ENCODE measurements around the gene IKBIP. TPM values are rescaled to one million over a fixed set of nuclear protein-coding genes. Genes with fewer than 3 reads are reported as not detected.

IKBIP gene
- total and polyA plus RNA-seq, 2 donors (not counting 1 experiment from before 2014, with no cell fraction given) = 1.7 to 12.0 TPM

DNA sequence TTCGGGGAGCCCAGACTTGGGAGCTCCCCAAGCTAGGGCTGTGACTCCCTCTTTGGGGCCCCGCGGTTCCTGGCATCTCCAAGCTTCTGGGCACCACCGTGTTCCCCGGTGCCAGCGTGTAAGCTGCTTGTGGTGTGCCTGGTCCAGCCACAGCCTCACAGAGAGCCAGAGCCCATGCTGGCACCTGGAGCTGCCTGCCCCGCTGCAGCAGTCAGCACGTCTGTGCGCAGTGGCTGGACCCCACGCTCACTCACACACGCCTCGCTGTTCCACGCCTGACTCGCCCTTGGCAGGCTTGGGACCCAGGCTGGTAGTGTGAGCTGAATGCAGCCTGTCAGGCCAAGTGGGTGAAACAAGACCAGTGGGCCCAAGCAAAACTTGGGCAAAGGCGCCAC is 35.0 kb upstream of the IKBIP start:
- ChIA-PET POLR2A (no interaction called here), CTCF (interaction anchor here (0.7 to 1.0 kb wide), 3 partner anchors 73 to 112 kb away, joined by 3 read pairs; no protein-coding TSS in a partner anchor)
- DNase-seq (no peak), ATAC-seq (ENCODE audit: low read depth) (no peak)
- Histone ChIP-seq H3K27ac (ENCODE audit: low read length in 2 of 2) (no peak overlapping the region), H4K20me1 (ENCODE audit: control insufficient read depth, insufficient read depth, low read length, poor library complexity, severe bottlenecking) (no peaks in the 10 kb centered on the region), H3K4me3 (ENCODE audit: control extremely low read depth in 1 of 5, extremely low read depth in 1 of 5, insufficient read depth in 1 of 5, low read depth in 2 of 5, low read length in 4 of 5) (no peak overlapping the region), H3K4me1 (ENCODE audit: control insufficient read depth in 2 of 2, insufficient read depth in 2 of 2, low read length in 2 of 2) (no peaks in the 10 kb centered on the region), H3K27me3 (replicated peaks in 1 of 4; ENCODE audit: control extremely low read depth in 1 of 4, control insufficient read depth in 3 of 4, insufficient read depth in 4 of 4, low read length in 3 of 4) (no peaks in the 10 kb centered on the region), H3K9me3 (ENCODE audit: control extremely low read depth in 1 of 3, control insufficient read depth in 2 of 3, insufficient read depth in 1 of 3, low read length in 2 of 3) (no peaks in the 10 kb centered on the region), H2AFZ (ENCODE audit: insufficient read depth, low read depth, low read length, poor library complexity, severe bottlenecking) (no peak overlapping the region), H3K4me2 (replicated peaks; ENCODE audit: low read depth, low read length, poor library complexity, severe bottlenecking) (no peak overlapping the region), H3K9ac (ENCODE audit: low read length) (no peak overlapping the region), H3K79me2 (ENCODE audit: control insufficient read depth, insufficient read depth, low read length) (no peaks in the 10 kb centered on the region), H3K36me3 (replicated peaks in 1 of 2; ENCODE audit: control extremely low read depth in 1 of 2, control insufficient read depth in 1 of 2, extremely low read depth in 1 of 2, insufficient read depth in 2 of 2, low read length in 1 of 2) (peaks cover 14 to 50% of the 10 kb centered on the region in 2 experiments)
- Mint-ChIP-seq H3K4me1 (no peaks in the 10 kb centered on the region), H3K9me3 (ENCODE audit: insufficient read depth) (no peaks in the 10 kb centered on the region), H3K27me3 (no peaks in the 10 kb centered on the region), H3K4me3 (no peak overlapping the region), H3K27ac (no peak overlapping the region)
- TF ChIP-seq EZH2 (IDR thresholded peaks at IDR 0.05; ENCODE audit: borderline replicate concordance, insufficient read depth, low read depth, low read length, poor library complexity, severe bottlenecking) = no peak
- TF ChIP-seq, protein P1, sequence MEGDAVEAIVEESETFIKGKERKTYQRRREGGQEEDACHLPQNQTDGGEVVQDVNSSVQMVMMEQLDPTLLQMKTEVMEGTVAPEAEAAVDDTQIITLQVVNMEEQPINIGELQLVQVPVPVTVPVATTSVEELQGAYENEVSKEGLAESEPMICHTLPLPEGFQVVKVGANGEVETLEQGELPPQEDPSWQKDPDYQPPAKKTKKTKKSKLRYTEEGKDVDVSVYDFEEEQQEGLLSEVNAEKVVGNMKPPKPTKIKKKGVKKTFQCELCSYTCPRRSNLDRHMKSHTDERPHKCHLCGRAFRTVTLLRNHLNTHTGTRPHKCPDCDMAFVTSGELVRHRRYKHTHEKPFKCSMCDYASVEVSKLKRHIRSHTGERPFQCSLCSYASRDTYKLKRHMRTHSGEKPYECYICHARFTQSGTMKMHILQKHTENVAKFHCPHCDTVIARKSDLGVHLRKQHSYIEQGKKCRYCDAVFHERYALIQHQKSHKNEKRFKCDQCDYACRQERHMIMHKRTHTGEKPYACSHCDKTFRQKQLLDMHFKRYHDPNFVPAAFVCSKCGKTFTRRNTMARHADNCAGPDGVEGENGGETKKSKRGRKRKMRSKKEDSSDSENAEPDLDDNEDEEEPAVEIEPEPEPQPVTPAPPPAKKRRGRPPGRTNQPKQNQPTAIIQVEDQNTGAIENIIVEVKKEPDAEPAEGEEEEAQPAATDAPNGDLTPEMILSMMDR (IDR thresholded peaks at IDR 0.05) = no peak
- 97% methylated on average over 14 of the region's 15 CpGs for WGBS (ENCODE audit: insufficient coverage)
- intact Hi-C loops (cut with micrococcal nuclease) = no loop called here

DNA sequence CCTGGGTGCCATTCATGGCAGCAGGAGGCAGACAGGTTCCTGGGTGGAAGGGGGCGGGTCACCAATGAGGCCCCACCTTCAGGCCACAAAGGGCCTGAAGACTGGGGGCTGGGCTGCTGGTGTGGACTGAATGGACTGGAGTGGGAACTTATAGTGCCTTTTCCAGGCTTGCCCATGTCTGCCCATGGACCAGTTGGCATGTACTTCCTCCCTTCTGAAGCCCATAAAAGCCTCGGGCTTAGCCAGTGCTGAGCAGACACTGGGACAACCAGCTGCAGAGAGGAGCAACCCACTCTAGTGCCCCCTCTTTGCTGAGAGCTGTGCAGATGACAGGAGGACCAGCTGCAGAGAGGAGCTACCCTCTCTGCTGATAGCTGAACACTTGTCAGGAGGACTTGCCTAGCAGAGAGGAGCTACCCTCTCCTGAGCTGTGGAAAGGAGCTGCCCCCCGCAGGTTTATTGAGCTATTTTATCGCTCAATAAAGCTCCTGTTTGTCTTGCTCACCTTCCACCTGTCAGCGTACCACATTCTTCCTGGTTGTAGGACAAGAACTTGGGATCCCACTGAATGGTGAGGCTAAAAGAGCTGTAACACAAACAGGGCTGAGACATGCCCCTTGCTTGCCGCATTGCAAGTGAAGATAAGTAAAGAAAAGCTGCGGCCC is 34.5 kb upstream of the IKBIP start:
- CTCF ChIA-PET = interaction anchor here (0.5 to 1.0 kb wide), 3 partner anchors 48 to 112 kb away, joined by 3 to 4 read pairs (median 3); no protein-coding TSS in a partner anchor
- H3K27me3 ChIP-seq (replicated peaks in 1 of 4; ENCODE audit: control extremely low read depth in 1 of 4, control insufficient read depth in 3 of 4, insufficient read depth in 4 of 4, low read length in 3 of 4) = no peaks in the 10 kb centered on the region
- no peak overlapping the region for H3K27ac ChIP-seq (ENCODE audit: low read length in 2 of 2)
- 97% methylated on average over 7 of the region's 7 CpGs for WGBS (ENCODE audit: insufficient coverage)
- no peaks in the 10 kb centered on the region for H4K20me1 ChIP-seq (ENCODE audit: control insufficient read depth, insufficient read depth, low read length, poor library complexity, severe bottlenecking)
- no peaks in the 10 kb centered on the region for H3K9me3 ChIP-seq (ENCODE audit: control extremely low read depth in 1 of 3, control insufficient read depth in 2 of 3, insufficient read depth in 1 of 3, low read length in 2 of 3)
- H3K9me3 Mint-ChIP-seq (ENCODE audit: insufficient read depth) = no peaks in the 10 kb centered on the region
- no peaks in the 10 kb centered on the region for H3K4me1 Mint-ChIP-seq
- no peak overlapping the region for H2AFZ ChIP-seq (ENCODE audit: insufficient read depth, low read depth, low read length, poor library complexity, severe bottlenecking)
- no peak overlapping the region for H3K9ac ChIP-seq (ENCODE audit: low read length)
- no peak for TF ChIP-seq EZH2 (IDR thresholded peaks at IDR 0.05; ENCODE audit: borderline replicate concordance, insufficient read depth, low read depth, low read length, poor library complexity, severe bottlenecking)
- TF ChIP-seq, protein P1 (IDR thresholded peaks at IDR 0.05) = no peak
- POLR2A ChIA-PET = no interaction called here
- peaks cover 16 to 51% of the 10 kb centered on the region in 2 experiments for H3K36me3 ChIP-seq (replicated peaks in 1 of 2; ENCODE audit: control extremely low read depth in 1 of 2, control insufficient read depth in 1 of 2, extremely low read depth in 1 of 2, insufficient read depth in 2 of 2, low read length in 1 of 2)
- intact Hi-C loops (cut with micrococcal nuclease) = no loop called here
- no peaks in the 10 kb centered on the region for H3K27me3 Mint-ChIP-seq
- no peak overlapping the region for H3K4me3 Mint-ChIP-seq
- H3K4me3 ChIP-seq (ENCODE audit: control extremely low read depth in 1 of 5, extremely low read depth in 1 of 5, insufficient read depth in 1 of 5, low read depth in 2 of 5, low read length in 4 of 5) = no peak overlapping the region
- ATAC-seq (ENCODE audit: low read depth) (no peak), DNase-seq (no peak)
- H3K4me1 ChIP-seq (ENCODE audit: control insufficient read depth in 2 of 2, insufficient read depth in 2 of 2, low read length in 2 of 2) = no peaks in the 10 kb centered on the region
- H3K4me2 ChIP-seq (replicated peaks; ENCODE audit: low read depth, low read length, poor library complexity, severe bottlenecking) = no peak overlapping the region
- no peak overlapping the region for H3K27ac Mint-ChIP-seq
- H3K79me2 ChIP-seq (ENCODE audit: control insufficient read depth, insufficient read depth, low read length) = no peaks in the 10 kb centered on the region

Measured in B cell (primary cell).